Left ventricle myocardium inferior (tissue), 1 donor: ENCODE data around the gene FRYL. TPM values are rescaled to one million over a fixed set of nuclear protein-coding genes. Genes with fewer than 3 reads are reported as not detected.

Experiments
- DNase-seq: peaks from one replicate; pipeline ENCODE4 v3.0.0-alpha.2; 2020
- H3K27ac ChIP-seq: fragments of 200-600 bp; replicated peaks from 2 replicates; pipeline ENCODE4 v1.8.0; 2021
- H3K27me3 ChIP-seq: fragments of 200-600 bp; 2 replicates; pipeline ENCODE4 v1.8.0; 2021; ENCODE audit warnings: low read depth
- H3K36me3 ChIP-seq: fragments of 200-600 bp; 2 replicates; pipeline ENCODE4 v1.8.0; 2021
- H3K4me1 ChIP-seq: fragments of 200-600 bp; 2 replicates; pipeline ENCODE4 v1.8.0; 2021
- H3K4me3 ChIP-seq: fragments of 200-600 bp; 2 replicates; pipeline ENCODE4 v1.8.0; 2021; ENCODE audit warnings: mild to moderate bottlenecking, moderate library complexity
- H3K9me3 ChIP-seq: fragments of 200-600 bp; replicated peaks from 2 replicates; pipeline ENCODE4 v1.8.0; 2021
- intact Hi-C: fragments of 100-400 bp; cut with micrococcal nuclease; formaldehyde crosslinking; loops from one replicate; pipeline ENCODE4 v1.11.0; 2022
- total RNA-seq: library from RNA; stranded (reverse); fragmentation: NEBNext Ultra II Directional; extraction: Animal tissue kit (Norgen Biotek cat#: 25700); gene quantifications from one replicate; pipeline ENCODE4 v1.2.1, GENCODE V29; 2021
- TF ChIP-seq, protein P1 (sequence below): fragments of 200-600 bp; IDR thresholded peaks from 2 replicates; pipeline ENCODE4 v1.8.0; 2021; ENCODE audit warnings: antibody characterized with exemption, mild to moderate bottlenecking, borderline replicate concordance
- donor health status: DM: no; HTN: yes; CAD: no; lungs with severe emphysema.

Gene FRYL
- total RNA-seq, 1 donor from 2014 or later: 33.2 TPM

DNA sequence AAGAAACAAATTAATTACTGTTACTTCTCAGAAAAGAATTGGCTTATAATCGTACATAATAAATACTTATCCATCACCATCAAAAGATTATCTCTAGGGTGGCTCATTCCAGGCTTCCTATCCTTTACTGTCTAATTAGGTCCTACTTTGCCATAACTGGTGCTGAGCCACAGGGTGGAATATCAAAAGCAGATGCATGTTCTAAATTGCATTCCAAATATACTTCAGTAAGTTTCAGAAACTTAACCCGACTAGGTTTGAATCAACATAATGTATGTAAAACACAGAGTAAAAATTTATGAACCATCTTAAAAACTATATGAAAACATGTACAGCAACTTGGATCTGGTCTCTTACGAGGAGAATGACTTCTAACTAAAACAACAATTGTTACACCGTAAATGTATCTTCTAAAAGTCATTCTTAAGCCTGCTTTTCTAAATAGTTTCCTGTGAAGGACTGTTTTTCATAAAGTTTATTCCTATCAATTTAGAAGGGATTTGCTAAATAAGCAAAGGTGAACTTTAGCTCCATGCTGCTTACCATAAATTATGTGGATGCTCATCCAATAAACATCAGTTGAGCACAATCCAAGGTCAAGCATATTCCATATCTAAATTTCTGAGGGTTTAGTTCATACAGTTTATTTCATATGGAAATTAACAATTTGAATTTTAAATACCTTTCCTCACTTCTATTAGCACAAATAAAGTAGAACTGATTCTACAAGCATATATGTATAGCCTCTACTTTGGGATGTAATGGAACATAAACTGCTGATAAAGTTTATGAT is 276.6 kb downstream of the FRYL start:
- TF ChIP-seq, protein P1, sequence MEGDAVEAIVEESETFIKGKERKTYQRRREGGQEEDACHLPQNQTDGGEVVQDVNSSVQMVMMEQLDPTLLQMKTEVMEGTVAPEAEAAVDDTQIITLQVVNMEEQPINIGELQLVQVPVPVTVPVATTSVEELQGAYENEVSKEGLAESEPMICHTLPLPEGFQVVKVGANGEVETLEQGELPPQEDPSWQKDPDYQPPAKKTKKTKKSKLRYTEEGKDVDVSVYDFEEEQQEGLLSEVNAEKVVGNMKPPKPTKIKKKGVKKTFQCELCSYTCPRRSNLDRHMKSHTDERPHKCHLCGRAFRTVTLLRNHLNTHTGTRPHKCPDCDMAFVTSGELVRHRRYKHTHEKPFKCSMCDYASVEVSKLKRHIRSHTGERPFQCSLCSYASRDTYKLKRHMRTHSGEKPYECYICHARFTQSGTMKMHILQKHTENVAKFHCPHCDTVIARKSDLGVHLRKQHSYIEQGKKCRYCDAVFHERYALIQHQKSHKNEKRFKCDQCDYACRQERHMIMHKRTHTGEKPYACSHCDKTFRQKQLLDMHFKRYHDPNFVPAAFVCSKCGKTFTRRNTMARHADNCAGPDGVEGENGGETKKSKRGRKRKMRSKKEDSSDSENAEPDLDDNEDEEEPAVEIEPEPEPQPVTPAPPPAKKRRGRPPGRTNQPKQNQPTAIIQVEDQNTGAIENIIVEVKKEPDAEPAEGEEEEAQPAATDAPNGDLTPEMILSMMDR: no peak

DNA sequence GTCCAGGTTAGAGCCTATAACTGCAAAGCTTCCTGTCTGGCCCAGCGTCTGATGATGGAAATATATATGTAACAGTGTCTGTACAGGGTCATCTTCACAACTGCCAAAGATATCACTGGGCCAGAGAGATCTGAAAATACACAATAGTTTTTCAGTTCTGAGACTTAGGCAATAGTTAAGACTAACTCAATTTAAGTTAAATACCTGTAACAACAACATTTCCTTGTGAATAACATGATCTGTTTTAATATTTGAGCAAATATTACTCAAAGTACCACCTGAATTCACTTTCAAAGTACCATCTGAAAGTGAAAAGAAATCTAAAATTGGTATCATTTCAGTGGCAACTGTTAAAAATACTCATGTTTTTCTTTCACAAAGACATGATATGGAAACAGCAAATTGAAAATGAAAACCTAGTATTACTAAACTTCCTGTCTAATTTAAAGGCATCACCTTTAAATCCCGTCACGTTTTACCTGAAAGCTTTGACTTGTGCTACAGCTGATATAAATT is 280.5 kb downstream of the FRYL start:
- Histone ChIP-seq H3K27me3 (no peaks in the 10 kb centered on the region), H3K27ac (no peak overlapping the region), H3K36me3 (peaks cover 77% of the 10 kb centered on the region), H3K4me1 (no peaks in the 10 kb centered on the region), H3K9me3 (no peaks in the 10 kb centered on the region), H3K4me3 (no peak overlapping the region)
- DNase-seq: no peak
- TF ChIP-seq, protein P1: no peak
- intact Hi-C loops: no loop called here

More for the DNA sequence above, 276.6 kb downstream of the FRYL start:
- Histone ChIP-seq H3K9me3 (no peaks in the 10 kb centered on the region), H3K27ac (no peak overlapping the region), H3K27me3 (no peaks in the 10 kb centered on the region), H3K36me3 (peaks cover 95% of the 10 kb centered on the region), H3K4me3 (no peak overlapping the region), H3K4me1 (no peaks in the 10 kb centered on the region)
- intact Hi-C loops: no loop called here
- no peak for DNase-seq

DNA sequence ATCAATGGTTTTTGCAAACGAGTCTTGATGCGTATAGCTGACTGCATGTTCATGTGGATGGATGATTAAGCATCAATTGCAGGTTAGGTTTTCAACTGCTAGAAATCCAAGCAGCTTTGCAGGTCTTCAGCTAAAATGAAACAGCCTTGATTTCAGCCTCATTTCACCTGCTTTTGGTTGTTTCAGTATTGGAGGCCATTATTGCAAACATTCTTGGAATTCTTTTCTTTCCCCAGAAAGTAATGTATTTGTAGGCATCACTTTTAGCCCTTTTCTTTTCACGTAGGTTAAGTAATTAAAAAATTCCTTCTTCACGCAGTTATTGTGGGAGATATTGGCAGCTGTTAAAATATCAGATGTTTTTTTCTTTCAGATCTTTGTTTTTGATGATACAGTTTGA is 281.2 kb downstream of the FRYL start:
- Histone ChIP-seq H3K4me1 (no peaks in the 10 kb centered on the region), H3K9me3 (no peaks in the 10 kb centered on the region), H3K4me3 (no peak overlapping the region), H3K27ac (no peak overlapping the region), H3K36me3 (peaks cover 70% of the 10 kb centered on the region), H3K27me3 (no peaks in the 10 kb centered on the region)
- TF ChIP-seq, protein P1: no peak
- intact Hi-C loops: no loop called here
- DNase-seq: no peak

DNA sequence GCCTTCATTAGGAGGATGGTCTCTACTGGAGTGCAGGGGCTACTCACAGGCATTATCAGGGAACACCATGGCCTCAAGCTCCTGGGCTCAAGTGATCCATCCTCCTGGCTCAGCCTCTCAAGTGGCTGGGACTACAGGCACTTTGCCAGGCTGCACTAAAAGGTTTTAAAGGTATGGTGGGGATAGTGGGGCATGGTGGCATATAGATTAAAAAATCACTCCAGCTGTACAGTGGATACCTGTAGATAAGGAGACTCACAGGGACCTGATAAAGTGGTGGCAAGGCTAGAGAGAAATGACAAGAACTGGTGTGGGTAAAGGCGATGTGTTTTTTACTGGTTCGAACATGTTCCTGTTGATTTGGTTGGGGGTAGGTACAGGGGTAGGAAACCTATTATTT is 284.1 kb downstream of the FRYL start:
- Histone ChIP-seq H3K4me3 (no peak overlapping the region), H3K9me3 (no peaks in the 10 kb centered on the region), H3K27me3 (peaks cover 11% of the 10 kb centered on the region), H3K36me3 (peaks cover 41% of the 10 kb centered on the region), H3K4me1 (peaks cover 2% of the 10 kb centered on the region), H3K27ac (no peak overlapping the region)
- TF ChIP-seq, protein P1: no peak
- intact Hi-C loops: no loop called here
- DNase-seq: no peak

DNA sequence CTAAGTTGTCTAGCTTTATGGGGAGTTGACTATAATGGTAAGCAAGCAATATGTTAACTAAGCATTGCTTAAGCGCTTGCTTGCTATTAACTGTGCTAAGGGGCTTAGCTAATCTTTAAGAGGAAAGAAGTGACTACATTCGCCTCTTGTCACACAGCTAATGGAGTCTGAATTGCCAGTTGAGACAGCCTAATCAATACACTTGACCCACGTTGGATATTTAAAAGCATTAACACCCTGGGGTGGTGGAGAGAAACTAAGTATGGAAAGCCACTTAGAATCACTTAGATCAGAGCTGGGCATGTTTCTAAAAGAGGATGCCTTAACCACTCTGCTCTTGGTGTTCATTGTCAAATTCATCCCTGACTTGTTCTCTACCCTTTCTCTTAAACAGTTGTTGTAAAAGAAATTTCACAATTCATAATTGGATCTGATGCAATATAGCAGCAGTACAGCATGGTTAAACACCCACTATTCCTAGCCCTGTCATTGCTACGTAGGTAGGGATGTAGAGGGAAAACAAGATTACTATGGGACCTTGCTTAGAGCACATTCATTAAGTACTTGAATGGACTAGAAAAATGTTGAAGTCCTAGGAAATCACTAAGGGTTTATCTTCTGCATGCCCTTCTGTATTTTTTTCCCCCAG is 286.5 kb downstream of the FRYL start:
- H3K9me3 ChIP-seq: no peaks in the 10 kb centered on the region
- peaks cover 18% of the 10 kb centered on the region for H3K36me3 ChIP-seq
- H3K27me3 ChIP-seq: peaks cover 35% of the 10 kb centered on the region
- H3K27ac ChIP-seq: no peak overlapping the region
- intact Hi-C loops: no loop called here
- peaks cover 16% of the 10 kb centered on the region for H3K4me1 ChIP-seq
- H3K4me3 ChIP-seq: no peak overlapping the region
- no peak for DNase-seq
- TF ChIP-seq, protein P1: no peak
